ENCODE data around the gene ORAI3.

The ORAI3 gene

DNA sequence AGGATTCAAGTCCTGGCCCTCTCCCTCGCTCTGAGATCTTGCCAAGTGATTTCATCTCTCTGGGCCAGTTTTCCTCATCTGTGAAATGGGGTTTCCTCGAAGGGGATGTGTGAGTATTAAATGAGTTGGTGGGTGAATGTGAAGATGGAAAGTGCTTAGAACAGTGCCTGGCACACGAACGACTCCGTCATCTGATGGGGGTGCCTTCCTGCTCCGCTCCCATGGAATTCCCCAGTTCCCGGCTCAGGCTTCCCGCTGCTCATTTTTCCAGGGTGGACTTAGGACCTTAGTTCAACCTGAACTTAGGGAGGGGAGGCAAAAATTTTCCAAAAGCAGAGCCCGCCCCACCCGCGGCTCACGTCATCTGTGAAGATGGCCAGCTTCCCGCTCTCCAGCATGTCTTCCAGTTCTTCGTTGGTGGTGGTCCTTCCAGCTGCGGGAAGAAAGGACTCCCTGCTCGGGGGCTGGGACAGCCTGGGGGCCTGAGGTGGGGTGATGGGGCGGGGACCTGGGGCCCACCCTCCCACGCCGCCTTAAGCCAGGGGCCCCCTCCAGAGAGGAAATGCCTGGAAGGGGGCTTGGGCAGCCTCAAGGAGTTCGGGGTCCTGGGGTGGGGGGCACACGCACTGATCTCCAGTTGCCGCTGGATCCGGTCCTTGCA is 47.6 kb downstream of the ORAI3 start:
- DNase-seq = no peak

DNA sequence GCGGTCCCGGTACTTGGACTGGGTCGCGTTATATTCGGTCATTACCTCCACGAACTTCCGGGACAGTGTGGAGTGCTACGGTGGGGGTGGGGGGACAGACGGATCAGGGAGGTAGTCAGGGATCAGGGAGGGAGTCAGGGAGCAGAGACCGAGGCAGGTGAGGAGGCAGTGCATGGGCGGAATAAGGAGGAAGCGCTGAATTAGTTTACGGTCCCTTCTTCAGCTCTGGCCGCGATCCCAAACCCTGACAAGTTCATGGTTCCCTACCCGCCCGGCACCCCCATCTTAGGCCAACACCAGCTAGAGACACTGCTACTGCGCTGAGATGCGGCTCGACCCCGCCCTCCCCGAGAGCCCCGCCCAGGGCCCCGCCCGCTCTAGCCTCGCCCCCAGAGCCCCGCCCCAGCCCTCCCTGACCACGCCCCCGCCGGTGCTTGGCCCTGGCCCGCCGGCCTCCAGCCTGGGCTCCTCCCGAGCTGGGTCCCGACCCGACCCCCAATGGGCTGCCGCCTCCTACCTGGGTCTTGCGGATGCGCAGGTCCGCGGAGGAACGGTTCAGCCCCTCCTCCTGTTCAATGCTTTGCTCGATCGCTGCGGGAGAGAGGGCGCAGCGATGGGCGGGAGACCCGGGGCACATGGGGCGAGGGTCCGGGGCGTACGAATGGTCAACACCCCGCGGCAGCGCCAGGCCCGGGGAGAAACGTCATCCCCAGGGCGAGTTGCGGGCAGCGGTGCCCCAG is 48.3 kb downstream of the ORAI3 start:
- DNase-seq = no peak

DNA sequence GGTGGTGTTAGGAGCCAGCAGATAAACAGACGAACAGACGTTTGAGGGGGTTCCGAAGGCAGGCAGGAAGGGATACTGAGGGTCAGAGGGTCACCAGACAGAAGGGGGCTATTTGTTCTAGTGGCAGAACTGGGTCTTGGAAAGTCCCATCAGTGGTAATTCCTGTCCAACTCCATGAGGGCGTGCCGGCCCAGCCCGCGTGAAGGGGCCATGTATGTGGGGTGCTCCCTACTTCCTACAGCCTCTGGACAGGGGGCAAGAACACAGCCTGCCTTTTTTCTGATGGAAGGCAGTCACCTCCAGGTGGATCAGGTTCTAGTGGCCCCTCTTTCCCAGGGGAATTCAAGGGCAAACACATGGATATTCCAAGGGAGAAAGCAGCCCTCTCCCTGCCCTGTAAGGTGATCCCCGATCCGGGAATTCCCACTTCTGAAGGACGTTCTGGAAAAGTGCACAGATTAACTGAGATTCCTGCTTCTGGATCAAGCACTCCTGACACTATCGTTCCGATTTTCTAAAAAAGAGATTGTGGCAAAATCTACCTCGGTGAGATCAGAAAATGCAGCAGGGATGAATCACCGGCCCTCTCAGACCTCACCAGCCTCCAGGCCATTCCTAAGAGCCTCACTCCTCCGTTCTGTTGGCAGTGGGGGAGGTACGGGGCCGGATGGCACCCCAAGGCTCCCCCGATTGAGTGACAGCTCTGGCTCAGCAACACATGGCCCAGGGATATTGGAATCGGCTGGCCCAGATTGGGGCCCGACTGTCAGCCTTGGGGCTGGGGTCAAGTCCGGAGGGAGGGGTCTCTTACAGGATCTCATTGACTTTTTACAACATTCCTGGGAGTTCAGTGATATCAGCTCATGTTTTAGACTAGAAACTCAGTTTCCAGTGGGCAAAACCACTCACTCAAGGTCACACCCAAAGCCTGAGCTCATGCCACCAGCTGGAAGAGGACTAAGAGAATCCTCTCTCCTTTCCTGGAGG is 49.1 kb downstream of the ORAI3 start:
- DNase-seq = no peak

DNA sequence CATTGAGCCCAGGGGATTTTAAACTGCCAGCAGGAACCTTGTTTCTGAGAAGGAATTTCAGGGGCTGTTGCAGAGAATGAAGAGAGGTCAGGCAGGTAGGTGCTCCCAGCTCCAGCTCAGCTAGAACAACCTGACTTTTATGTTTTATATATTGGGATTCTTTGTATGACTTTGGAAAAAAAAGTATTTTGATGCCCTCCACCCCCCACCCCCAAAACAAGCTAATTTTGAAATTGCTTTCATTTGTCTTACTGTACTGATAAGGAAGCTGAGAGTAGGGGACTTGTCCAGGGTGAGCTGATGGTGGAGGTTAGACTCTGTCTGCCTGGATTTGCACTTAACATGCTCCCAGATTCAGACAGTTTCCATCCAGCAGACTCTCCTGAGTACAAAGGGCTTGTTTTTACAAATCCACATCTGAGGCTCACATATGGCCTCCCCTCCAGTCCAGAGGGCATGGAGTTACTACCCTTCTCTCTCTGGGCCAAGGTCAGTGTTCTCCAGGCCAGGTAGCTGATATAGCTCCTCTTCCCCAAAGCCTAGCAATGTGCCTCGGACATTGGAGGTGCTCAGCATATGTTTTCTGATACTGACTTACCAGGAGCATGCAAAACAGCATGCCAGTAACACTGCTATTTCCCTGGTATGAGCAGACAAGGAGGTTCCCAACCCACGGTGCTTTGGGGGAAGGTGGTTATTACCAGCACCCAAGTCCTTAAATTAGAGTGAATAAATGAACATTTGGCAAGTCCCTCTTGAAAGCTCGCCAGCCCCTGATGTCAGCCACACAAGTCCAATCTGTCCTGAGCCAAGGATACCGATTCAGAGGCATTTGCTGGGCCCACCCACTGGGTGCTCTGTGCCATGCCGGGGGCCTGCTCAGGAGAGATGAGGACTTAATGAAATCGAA is 50.2 kb downstream of the ORAI3 start:
- DNase-seq = peak; percentile 83

- DNase-seq = no peak
Observed at GRCh38 chr16:31000671-31001382, 52.0 kb downstream of the ORAI3 start.

- no peak for DNase-seq
Observed at GRCh38 chr16:31001507-31002249, 52.8 kb downstream of the ORAI3 start.

DNA sequence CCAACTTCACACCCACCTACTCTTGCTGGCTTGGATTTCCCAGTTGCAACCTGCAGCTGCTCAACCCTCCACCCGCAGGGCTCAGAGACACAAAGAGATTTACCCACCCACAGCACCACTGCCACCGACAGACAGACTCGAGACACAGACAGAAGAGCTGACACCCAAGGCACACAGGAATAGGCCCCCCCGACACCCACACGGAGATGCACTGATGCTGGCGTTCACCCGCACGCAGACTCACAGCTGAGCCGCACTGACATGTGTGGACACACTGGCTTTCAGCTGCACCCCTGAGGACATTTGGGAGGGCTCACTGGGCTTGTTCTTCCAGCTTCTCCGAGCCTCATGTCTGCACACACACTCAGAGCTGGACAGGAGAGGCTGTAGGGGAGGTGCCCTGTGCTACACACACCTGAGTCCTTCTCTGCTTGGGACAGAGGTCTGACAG is 53.4 kb downstream of the ORAI3 start:
- DNase-seq = no peak

- no peak for DNase-seq
Observed at GRCh38 chr16:31002862-31003341, 54.0 kb downstream of the ORAI3 start.

DNA sequence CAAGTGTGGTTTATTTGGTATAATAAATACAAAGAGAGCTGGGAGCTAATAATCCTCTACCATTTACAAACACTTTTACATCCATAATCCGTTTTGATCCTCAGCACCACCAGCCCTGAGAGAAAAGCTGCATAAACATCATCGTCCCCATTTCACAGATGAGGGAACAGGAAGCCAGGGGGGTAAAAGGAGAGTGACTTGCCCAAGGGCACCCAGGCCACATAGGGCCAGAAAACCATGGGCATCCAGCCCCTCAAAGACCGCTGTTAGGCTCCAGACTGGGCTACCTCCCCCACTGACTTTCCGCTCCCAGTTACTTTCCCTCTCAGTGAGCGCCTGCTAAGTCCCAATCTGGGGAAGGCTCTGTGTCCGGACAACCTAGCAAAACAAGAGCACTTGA is 54.9 kb downstream of the ORAI3 start:
- no peak for DNase-seq

Measured in NCI-H1694 (cell line).